GM18502 (cell line): ENCODE data around the gene CDCP1.

Experiments used
- ATAC-seq: cut with Tn5 transposase; IDR thresholded peaks from one replicate; pipeline ENCODE4 v1.9.1; 2021; ENCODE audit warnings: mild to moderate bottlenecking; ENCODE audit not compliant: unreplicated experiment, poor library complexity

The CDCP1 gene

GRCh38 chr3:45145681-45146614, at the start of gene CDCP1:
TSS of gene CDCP1 (minus strand) at chr3:45146378. CDS start at chr3:45146287, 91 bp downstream.
- no peak for ATAC-seq

- ATAC-seq = no peak
These were observed 48.6 kb upstream of the CDCP1 start for GRCh38 chr3:45194791-45195190.

GRCh38 chr3:45191924-45192417, 45.8 kb upstream of the CDCP1 start:
- no peak for ATAC-seq

- ATAC-seq = no peak
These were observed 45.2 kb upstream of the CDCP1 start for GRCh38 chr3:45191424-45191823.

- no peak for ATAC-seq
These were observed 42.8 kb upstream of the CDCP1 start for GRCh38 chr3:45188719-45189659.

- no peak for ATAC-seq
These were observed 41.5 kb upstream of the CDCP1 start for GRCh38 chr3:45187694-45188141.

- no peak for ATAC-seq
These were observed 40.7 kb upstream of the CDCP1 start for GRCh38 chr3:45186871-45187270.

GRCh38 chr3:45185461-45185860, 39.3 kb upstream of the CDCP1 start:
- no peak for ATAC-seq

- ATAC-seq = no peak
These were observed 38.9 kb upstream of the CDCP1 start for GRCh38 chr3:45185052-45185451.

GRCh38 chr3:45183872-45184262, 37.7 kb upstream of the CDCP1 start:
- no peak for ATAC-seq

GRCh38 chr3:45182915-45183871, 37.0 kb upstream of the CDCP1 start:
- no peak for ATAC-seq

- ATAC-seq = no peak
These were observed 35.3 kb upstream of the CDCP1 start for GRCh38 chr3:45181496-45181895.

- no peak for ATAC-seq
These were observed 34.7 kb upstream of the CDCP1 start for GRCh38 chr3:45180899-45181298.

- no peak for ATAC-seq
These were observed 33.9 kb upstream of the CDCP1 start for GRCh38 chr3:45180051-45180450.

- ATAC-seq = no peak
These were observed 33.0 kb upstream of the CDCP1 start for GRCh38 chr3:45179163-45179562.

- ATAC-seq = no peak
These were observed 32.2 kb upstream of the CDCP1 start for GRCh38 chr3:45178183-45179023.

- no peak for ATAC-seq
These were observed 30.7 kb upstream of the CDCP1 start for GRCh38 chr3:45176912-45177311.

GRCh38 chr3:45174234-45174633, 28.1 kb upstream of the CDCP1 start:
- no peak for ATAC-seq

- no peak for ATAC-seq
These were observed 27.6 kb upstream of the CDCP1 start for GRCh38 chr3:45173776-45174175.
